Activated CD4-positive, alpha-beta T cell treated with anti-CD3 and anti-CD28 coated beads, Interleukin-2, amount 10 ng/mL, durations not matched to agents 7 days and 5 days (primary cell): Measurements from ENCODE around the gene DNAJC7. TPM values are rescaled to one million over a fixed set of nuclear protein-coding genes. Genes with fewer than 3 reads are reported as not detected.

Experiments used
- CTCF ChIA-PET: fragments of 350-600 bp; sonication (Branson Sonifier 250); formaldehyde crosslinking; loops from one replicate; lab custom pipeline; 2021; ENCODE audit warnings: antibody characterized with exemption; lab: Charles Lee
- POLR2A ChIA-PET: fragments of 350-600 bp; sonication (Branson Sonifier 250); formaldehyde crosslinking; loops from one replicate; lab custom pipeline; 2021; ENCODE audit warnings: antibody characterized with exemption; lab: Charles Lee
- DNase-seq: peaks from one replicate; pipeline ENCODE4 v3.0.0-alpha.2; 2020
- H3K27ac Mint-ChIP-seq: one replicate; pipeline ENCODE4 v1.8.0; 2021; ENCODE audit warnings: mild to moderate bottlenecking, moderate library complexity, mixed read lengths
- H3K27me3 Mint-ChIP-seq: one replicate; pipeline ENCODE4 v1.8.0; 2021; ENCODE audit warnings: mixed read lengths
- H3K36me3 Mint-ChIP-seq: one replicate; pipeline ENCODE4 v1.8.0; 2021; ENCODE audit warnings: low read depth, mixed read lengths
- H3K4me1 Mint-ChIP-seq: one replicate; pipeline ENCODE4 v1.8.0; 2021; ENCODE audit warnings: mixed read lengths
- H3K4me3 Mint-ChIP-seq: one replicate; pipeline ENCODE4 v1.8.0; 2021; ENCODE audit warnings: mild to moderate bottlenecking, moderate library complexity, mixed read lengths
- H3K9me3 Mint-ChIP-seq: one replicate; pipeline ENCODE4 v1.8.0; 2021; ENCODE audit warnings: mixed read lengths
- total RNA-seq, 2 experiments: library from RNA; stranded (reverse); gene quantifications; one replicate each; pipeline ENCODE4 v1.2.3, GENCODE V29; 2021

The DNAJC7 gene
- total RNA-seq, 2 experiments from 2014 or later: 93.3 to 94.8 TPM

DNA sequence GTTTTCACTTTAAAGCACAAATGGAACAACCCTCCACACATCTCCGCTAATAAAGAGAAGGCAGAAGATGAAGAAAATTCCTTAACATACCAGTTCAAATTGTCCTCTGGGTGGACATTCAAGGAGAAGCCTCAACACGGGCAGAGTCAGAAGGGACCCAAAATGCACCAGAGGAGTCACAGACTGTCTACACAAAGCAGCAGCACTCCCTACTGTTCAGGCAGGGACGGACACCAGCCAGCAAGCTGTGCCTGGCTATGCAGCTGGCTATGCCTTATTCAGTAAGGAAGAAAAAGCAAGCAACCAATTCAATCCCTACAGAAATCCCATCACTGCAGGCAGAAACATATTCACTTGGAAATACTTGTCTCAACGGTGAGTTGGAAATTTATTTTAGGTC lies 8.1 kb downstream of the DNAJC7 start:
- no peaks in the 10 kb centered on the region for H3K27me3 Mint-ChIP-seq
- H3K9me3 Mint-ChIP-seq: no peaks in the 10 kb centered on the region
- DNase-seq: no peak
- peaks cover 20% of the 10 kb centered on the region for H3K36me3 Mint-ChIP-seq
- POLR2A ChIA-PET: interaction anchor here (0.5 kb wide), 1 partner anchor 532 kb away, joined by 3 read pairs; no protein-coding TSS in a partner anchor
- H3K4me3 Mint-ChIP-seq: no peak overlapping the region
- peaks cover 52% of the 10 kb centered on the region for H3K4me1 Mint-ChIP-seq
- CTCF ChIA-PET: interaction anchor here (0.7 to 9.2 kb wide), 3 partner anchors 9 to 91 kb away, joined by 3 to 62 read pairs (median 5); partner anchors contain the start of genes DNAJC7 and NKIRAS2
- peak overlapping the region; percentile 39 for H3K27ac Mint-ChIP-seq

DNA sequence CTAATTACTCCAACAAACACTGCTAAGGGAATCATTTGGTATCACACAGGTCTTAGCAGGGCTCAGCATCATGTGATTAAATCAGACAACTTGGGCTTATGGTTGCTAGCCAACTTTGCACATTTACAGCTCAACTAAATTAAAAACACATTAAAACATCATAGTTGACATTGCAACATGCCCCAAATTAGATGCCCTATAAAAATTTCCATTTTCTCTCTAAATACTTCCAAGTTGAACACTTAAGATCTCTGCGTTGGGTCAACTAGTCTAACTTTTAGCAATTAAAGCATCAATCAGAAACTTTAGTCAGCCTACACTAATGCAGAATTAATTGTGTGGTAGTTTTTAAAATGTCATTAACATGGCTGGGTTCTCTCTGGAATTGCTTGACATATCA lies 12.1 kb downstream of the DNAJC7 start:
- H3K27ac Mint-ChIP-seq: no peak overlapping the region
- H3K27me3 Mint-ChIP-seq: no peaks in the 10 kb centered on the region
- H3K36me3 Mint-ChIP-seq: peaks cover 26% of the 10 kb centered on the region
- no peaks in the 10 kb centered on the region for H3K9me3 Mint-ChIP-seq
- H3K4me1 Mint-ChIP-seq: peaks cover 41% of the 10 kb centered on the region
- no peak overlapping the region for H3K4me3 Mint-ChIP-seq
- POLR2A ChIA-PET: no interaction called here
- CTCF ChIA-PET: interaction anchor here (1.0 to 9.2 kb wide), 2 partner anchors 13 to 21 kb away, joined by 3 to 62 read pairs; partner anchors contain the start of genes DNAJC7 and NKIRAS2
- DNase-seq: no peak

DNA sequence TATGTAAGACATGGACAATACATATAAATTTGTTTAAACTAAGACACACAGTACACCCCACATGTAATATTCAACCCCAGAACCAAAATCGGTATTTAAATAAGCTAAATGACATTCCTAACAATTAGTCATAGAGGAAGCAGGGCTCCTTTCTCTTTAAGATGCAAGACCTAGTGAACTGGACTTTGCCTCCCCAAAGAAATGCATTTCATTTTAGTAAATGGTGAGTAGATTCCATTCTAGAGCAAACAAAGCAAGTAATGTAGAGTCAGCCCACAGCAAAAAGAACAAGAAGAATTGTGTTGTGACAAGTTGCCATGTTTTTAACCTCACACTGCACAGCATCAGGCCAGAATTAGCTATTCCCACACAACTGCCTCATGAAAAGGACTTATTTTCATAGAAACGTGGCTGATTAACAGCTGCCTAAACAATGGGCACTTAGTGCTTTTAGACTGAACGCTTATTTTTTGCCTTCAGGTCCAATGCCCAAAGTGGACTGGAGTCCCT lies 14.4 kb downstream of the DNAJC7 start:
- ChIA-PET POLR2A (no interaction called here), CTCF (interaction anchor here (0.8 to 9.2 kb wide), 4 partner anchors 15 to 178 kb away, joined by 3 to 62 read pairs (median 3); partner anchors contain the start of genes DNAJC7 and NKIRAS2)
- no peak overlapping the region for H3K4me3 Mint-ChIP-seq
- no peak overlapping the region for H3K27ac Mint-ChIP-seq
- H3K9me3 Mint-ChIP-seq: no peaks in the 10 kb centered on the region
- no peak for DNase-seq
- peaks cover 26% of the 10 kb centered on the region for H3K36me3 Mint-ChIP-seq
- H3K27me3 Mint-ChIP-seq: no peaks in the 10 kb centered on the region
- H3K4me1 Mint-ChIP-seq: peaks cover 32% of the 10 kb centered on the region

DNA sequence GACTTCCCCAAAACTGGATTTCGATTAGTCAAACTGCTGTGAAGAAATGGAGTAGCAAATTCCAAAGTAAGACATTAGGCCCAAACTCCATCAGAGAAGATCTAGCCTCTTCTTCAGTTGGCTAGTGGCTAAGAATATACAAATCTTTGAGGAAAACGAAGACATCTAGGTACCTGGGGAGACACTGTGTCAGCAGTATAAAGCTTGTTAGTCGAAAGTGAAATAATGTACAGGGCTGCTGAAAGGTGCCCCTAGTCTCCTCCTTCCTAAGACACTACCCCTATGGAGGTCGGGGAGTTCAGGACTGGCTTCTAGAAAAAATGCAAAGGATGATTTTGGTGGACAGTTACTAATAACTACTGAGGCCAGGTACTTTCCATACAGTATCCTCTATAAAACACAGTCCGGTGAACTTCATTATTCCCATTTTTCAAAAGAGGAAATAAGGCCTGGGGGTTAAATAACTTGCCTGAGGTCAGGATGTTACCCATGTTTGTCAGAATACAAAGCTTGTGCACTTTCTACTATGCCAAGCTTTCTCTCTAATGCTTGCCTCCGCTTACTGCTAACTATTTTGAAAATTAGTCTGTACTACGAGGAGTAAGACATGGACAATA lies 15.0 kb downstream of the DNAJC7 start:
- H3K27ac Mint-ChIP-seq: no peak overlapping the region
- peaks cover 26% of the 10 kb centered on the region for H3K36me3 Mint-ChIP-seq
- DNase-seq: no peak
- H3K4me3 Mint-ChIP-seq: no peak overlapping the region
- POLR2A ChIA-PET: no interaction called here
- H3K4me1 Mint-ChIP-seq: peaks cover 31% of the 10 kb centered on the region
- CTCF ChIA-PET: interaction anchor here (0.8 to 9.2 kb wide), 4 partner anchors 16 to 178 kb away, joined by 3 to 62 read pairs (median 3); partner anchors contain the start of genes DNAJC7 and NKIRAS2
- no peaks in the 10 kb centered on the region for H3K27me3 Mint-ChIP-seq
- H3K9me3 Mint-ChIP-seq: no peaks in the 10 kb centered on the region

DNA sequence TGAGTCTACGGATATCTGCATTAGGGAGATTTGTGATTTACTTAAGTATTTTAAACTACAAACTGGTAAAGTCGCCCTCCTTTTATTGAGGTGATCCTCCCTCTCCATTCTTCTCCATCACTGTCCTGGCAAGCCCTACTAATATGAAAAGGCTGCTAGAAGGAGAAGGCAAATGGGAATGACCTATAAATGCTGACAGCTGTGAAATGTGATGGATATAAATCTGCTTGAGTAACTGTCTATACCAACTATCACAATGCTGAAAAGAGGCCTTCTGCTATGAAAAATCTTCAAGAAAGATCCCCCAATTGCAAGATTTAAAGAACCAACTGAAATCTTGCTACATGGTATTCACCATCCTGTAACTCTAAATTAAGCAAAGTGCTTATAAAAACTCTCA lies 15.5 kb downstream of the DNAJC7 start:
- no peak for DNase-seq
- H3K36me3 Mint-ChIP-seq: peaks cover 27% of the 10 kb centered on the region
- H3K4me3 Mint-ChIP-seq: no peak overlapping the region
- ChIA-PET POLR2A (no interaction called here), CTCF (interaction anchor here (9.2 kb wide), 1 partner anchor 16 kb away, joined by 62 read pairs; the partner anchor contains the start of genes DNAJC7 and NKIRAS2)
- no peaks in the 10 kb centered on the region for H3K27me3 Mint-ChIP-seq
- peaks cover 28% of the 10 kb centered on the region for H3K4me1 Mint-ChIP-seq
- H3K9me3 Mint-ChIP-seq: no peaks in the 10 kb centered on the region
- no peak overlapping the region for H3K27ac Mint-ChIP-seq

DNA sequence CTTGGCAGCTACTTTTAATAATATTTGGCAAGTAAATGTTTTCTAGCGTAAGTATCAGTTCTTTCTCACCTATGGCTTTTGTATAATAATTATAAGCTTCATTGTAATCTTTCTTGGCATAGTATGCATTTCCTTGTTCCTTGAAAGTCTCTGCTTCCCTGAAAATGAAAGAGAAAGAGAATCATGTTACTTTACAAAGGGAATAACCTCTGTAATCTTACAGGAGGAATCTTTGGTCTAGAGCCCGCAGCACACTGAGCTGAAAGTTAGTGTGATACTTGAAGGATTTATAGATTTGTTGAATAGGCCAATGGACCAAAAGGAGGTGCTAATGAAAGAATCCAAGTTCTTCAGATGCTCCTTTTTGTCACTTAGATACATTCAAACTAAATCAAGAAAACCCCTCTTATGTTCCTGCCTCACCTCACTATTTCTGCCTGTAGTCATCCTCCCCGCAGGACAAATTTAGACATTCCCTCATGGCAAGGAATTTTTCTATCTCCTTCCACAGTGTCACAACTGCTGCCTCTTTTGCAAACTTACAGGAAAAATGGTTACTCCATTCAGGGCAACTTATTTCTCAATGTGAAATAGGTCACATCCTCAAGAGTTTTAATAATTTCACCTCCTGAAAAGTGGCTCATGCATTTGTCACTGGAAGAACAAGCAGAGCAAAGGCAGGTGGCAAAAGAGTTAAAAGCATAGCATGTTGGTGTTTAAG lies 16.7 kb downstream of the DNAJC7 start:
- peaks cover 28% of the 10 kb centered on the region for H3K4me1 Mint-ChIP-seq
- H3K36me3 Mint-ChIP-seq: peaks cover 35% of the 10 kb centered on the region
- no peak for DNase-seq
- no peak overlapping the region for H3K27ac Mint-ChIP-seq
- no peaks in the 10 kb centered on the region for H3K27me3 Mint-ChIP-seq
- ChIA-PET CTCF (interaction anchor here (1.0 kb wide), 1 partner anchor 17 kb away, joined by 3 read pairs; the partner anchor contains the start of gene DNAJC7), POLR2A (no interaction called here)
- H3K9me3 Mint-ChIP-seq: no peaks in the 10 kb centered on the region
- no peak overlapping the region for H3K4me3 Mint-ChIP-seq

DNA sequence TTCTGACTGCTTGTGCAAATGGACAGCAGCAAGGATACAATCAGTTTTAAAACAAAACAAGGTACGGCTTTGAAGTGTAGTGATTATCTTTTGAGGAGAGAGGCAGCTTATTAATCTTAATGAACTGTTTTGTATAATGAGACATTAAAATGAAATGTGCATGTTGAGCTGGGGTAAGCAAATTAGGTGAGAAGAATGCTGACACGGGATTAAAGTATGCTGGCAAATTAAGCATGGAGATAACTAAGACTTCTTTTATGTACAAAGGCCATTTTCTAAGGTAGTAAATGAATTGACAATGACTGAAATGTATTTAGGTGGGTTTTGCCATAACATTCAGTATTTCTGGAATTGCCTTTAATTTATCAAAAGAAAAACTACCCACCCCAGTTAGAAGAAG lies 18.7 kb downstream of the DNAJC7 start:
- DNase-seq: no peak
- Mint-ChIP-seq H3K9me3 (no peaks in the 10 kb centered on the region), H3K36me3 (peaks cover 41% of the 10 kb centered on the region), H3K4me1 (peaks cover 14% of the 10 kb centered on the region), H3K27me3 (no peaks in the 10 kb centered on the region), H3K27ac (no peak overlapping the region), H3K4me3 (no peak overlapping the region)
- CTCF ChIA-PET: interaction anchor here (0.6 to 1.5 kb wide), 4 partner anchors 10 to 35 kb away, joined by 3 to 4 read pairs (median 4); partner anchors contain the start of gene DNAJC7
- POLR2A ChIA-PET: no interaction called here

DNA sequence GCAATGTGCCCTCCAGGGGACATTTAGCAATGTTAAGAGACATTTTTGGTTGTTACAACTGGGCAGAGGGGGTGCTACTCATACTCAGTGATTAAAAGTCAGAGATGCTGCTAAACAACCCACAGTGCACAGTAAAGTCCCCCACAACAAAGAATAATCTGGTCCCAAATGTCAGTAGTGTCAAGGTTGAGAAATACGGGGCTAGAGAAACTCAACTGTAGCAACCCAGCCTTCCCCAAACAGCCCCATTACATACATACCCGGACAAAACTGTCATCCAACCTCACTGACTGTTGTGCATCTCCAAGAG lies 20.4 kb downstream of the DNAJC7 start:
- Mint-ChIP-seq H3K27ac (no peak overlapping the region), H3K4me1 (peaks cover 4% of the 10 kb centered on the region), H3K9me3 (no peaks in the 10 kb centered on the region), H3K4me3 (no peak overlapping the region), H3K36me3 (peaks cover 41% of the 10 kb centered on the region), H3K27me3 (no peaks in the 10 kb centered on the region)
- POLR2A ChIA-PET: no interaction called here
- no peak for DNase-seq
- CTCF ChIA-PET: interaction anchor here (0.8 kb wide), 1 partner anchor 9 kb away, joined by 3 read pairs; no protein-coding TSS in a partner anchor

DNA sequence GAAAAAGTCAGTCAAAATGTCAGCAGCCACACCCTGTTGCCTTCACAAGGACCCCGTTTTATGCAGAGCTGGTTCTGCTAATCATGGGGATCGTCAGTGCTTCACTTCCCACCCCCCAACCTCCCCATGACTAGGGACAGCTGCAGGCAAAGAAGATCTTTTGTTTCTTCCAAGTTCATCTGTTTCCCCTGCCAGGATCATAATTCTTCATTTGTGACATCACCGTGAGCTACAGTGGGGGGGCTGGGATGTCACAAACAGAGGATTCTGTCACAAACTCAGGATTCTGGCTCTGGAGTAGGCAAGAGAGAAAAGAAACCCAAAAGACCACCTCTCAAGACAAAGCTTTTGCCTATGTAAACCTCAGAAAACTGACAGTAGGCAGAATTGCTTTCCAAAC lies 24.7 kb downstream of the DNAJC7 start:
- Mint-ChIP-seq H3K27me3 (no peaks in the 10 kb centered on the region), H3K4me3 (no peak overlapping the region), H3K4me1 (no peaks in the 10 kb centered on the region), H3K9me3 (no peaks in the 10 kb centered on the region), H3K36me3 (peaks cover 57% of the 10 kb centered on the region), H3K27ac (no peak overlapping the region)
- no peak for DNase-seq
- ChIA-PET POLR2A (interaction anchor here (0.6 kb wide), 1 partner anchor 12 kb away, joined by 3 read pairs; no protein-coding TSS in a partner anchor), CTCF (interaction anchor here (0.6 kb wide), 1 partner anchor 235 kb away, joined by 3 read pairs; no protein-coding TSS in a partner anchor)

DNA sequence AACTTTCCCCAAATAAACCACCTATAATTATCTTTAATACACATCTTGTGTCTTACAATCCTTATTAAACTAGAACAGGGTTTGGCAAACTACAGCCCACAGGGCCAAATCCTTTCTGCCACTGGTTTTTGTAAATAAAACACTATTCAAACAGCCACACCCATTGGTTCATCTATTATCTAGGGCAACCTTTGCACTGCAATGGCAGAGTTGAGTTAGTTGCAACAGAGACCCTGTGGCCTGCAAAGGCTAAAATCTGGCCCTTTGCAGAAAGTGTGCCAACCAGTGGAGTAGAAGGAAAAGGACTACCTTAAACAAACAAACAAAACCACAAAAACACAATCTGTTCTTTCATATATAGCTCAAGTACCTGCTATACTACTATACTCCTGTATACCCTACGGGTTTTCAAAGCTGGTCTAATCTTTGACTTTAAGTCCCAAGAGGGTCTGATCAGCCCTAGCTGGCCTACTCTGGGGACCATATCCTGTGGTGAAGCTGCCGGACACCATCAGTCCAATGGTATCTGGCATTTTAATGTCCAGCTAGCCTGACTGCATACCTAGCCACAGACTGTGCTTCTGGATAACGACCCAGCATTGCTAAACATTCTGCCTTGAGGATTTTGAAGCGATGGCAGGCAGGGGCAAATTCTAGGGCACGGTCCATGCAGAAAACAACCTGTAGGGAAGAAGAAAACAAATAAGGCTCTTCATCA lies 27.4 kb downstream of the DNAJC7 start:
- H3K9me3 Mint-ChIP-seq: no peaks in the 10 kb centered on the region

DNA sequence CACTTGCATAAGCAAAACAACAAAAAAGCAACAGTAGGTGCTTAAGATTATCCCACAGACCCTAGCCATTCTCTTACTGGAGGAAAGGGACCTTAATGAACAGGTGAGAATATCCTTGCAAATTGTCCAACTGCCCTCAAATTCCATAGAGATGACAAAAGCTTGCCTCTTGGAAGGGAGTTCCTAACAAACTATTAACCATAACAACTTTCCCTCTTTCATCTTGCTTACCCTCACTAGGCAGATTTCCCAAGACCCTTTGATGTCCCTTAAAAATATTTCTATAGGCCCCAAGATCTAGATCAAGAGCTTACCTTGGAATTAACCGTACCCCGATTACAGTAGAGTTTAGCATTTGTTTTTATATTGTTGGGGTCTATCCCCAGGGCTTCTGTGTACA lies 28.8 kb downstream of the DNAJC7 start:
- Mint-ChIP-seq H3K4me1 (no peaks in the 10 kb centered on the region), H3K36me3 (peaks cover 61% of the 10 kb centered on the region), H3K9me3 (no peaks in the 10 kb centered on the region), H3K4me3 (no peak overlapping the region), H3K27ac (no peak overlapping the region), H3K27me3 (no peaks in the 10 kb centered on the region)
- ChIA-PET CTCF (interaction anchor here (1.1 to 1.6 kb wide), 3 partner anchors 9 to 30 kb away, joined by 3 read pairs; no protein-coding TSS in a partner anchor), POLR2A (interaction anchor here (0.6 kb wide), 1 partner anchor 286 kb away, joined by 5 read pairs; no protein-coding TSS in a partner anchor)
- no peak for DNase-seq

More for the DNA sequence above, 27.4 kb downstream of the DNAJC7 start:
- Mint-ChIP-seq H3K27ac (no peak overlapping the region), H3K4me1 (no peaks in the 10 kb centered on the region), H3K27me3 (no peaks in the 10 kb centered on the region), H3K36me3 (peaks cover 61% of the 10 kb centered on the region), H3K4me3 (no peak overlapping the region)
- no peak for DNase-seq
- POLR2A ChIA-PET: no interaction called here
- CTCF ChIA-PET: interaction anchor here (1.6 kb wide), 1 partner anchor 9 kb away, joined by 3 read pairs; no protein-coding TSS in a partner anchor

DNA sequence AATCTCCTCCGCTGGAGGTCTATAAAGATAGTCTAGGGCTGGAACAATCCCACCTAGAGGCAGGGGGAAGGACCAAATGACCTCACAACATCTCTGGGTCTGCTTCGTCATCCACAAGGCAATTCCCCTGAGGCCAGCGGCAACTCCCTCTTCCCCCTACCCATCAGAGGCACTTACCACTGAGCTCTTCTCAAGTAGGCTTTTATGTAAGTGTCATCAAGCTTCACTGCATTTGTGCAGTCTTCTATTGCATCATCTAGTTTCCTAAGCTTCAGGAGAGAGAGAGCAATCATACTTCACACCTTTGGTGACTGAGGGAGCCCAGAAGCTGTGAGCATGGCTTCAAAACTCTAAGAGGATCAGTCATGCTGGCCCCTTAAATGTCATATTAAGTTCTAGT lies 29.6 kb downstream of the DNAJC7 start:
- Mint-ChIP-seq H3K27me3 (no peaks in the 10 kb centered on the region), H3K4me1 (no peaks in the 10 kb centered on the region), H3K9me3 (no peaks in the 10 kb centered on the region), H3K27ac (peak overlapping the region; percentile 9), H3K36me3 (peaks cover 57% of the 10 kb centered on the region), H3K4me3 (no peak overlapping the region)
- no peak for DNase-seq
- CTCF ChIA-PET: interaction anchor here (0.6 to 1.2 kb wide), 5 partner anchors 9 to 46 kb away, joined by 3 read pairs; no protein-coding TSS in a partner anchor
- POLR2A ChIA-PET: interaction anchor here (0.6 kb wide), 1 partner anchor 286 kb away, joined by 5 read pairs; no protein-coding TSS in a partner anchor
